GM12878 (cell line): ENCODE measurements around the gene ACSM6. TPM values are rescaled to one million over a fixed set of nuclear protein-coding genes. Genes with fewer than 3 reads are reported as not detected.

ENCODE experiments used
- ATAC-seq: fragments of 200-7000 bp; cut with Tn5 transposase; 3 replicates; pipeline ENCODE4 v1.9.1; 2020; ENCODE audit warnings: mild to moderate bottlenecking, moderate library complexity
- BruUV-seq: library from RNA; stranded (reverse); fragments of 400-500 nt; replicated peaks from 2 replicates; lab custom pipeline; 2021; lab: Mats Ljungman, UMichigan
- CTCF ChIA-PET: fragments of 300-600 bp; sonication (Branson Sonifier 250); formaldehyde crosslinking; extraction: SDS; loops from one replicate; lab custom pipeline; 2021; ENCODE audit warnings: inconsistent platforms; lab: Yijun Ruan, JAX
- POLR2A ChIA-PET: fragments of 350-600 bp; formaldehyde crosslinking; extraction: SDS; loops from one replicate; lab custom pipeline; 2021; ENCODE audit warnings: inconsistent platforms; lab: Charles Lee
- RAD21 ChIA-PET: fragments of 300-600 bp; sonication (Branson Sonifier 250); formaldehyde crosslinking; loops from one replicate; lab custom pipeline; 2023; ENCODE audit warnings: antibody characterized with exemption; ENCODE audit not compliant: unreplicated experiment; lab: Charles Lee
- SMC1A ChIA-PET: fragments of 300-600 bp; sonication (Branson Sonifier 250); formaldehyde crosslinking; loops from one replicate; lab custom pipeline; 2023; ENCODE audit not compliant: unreplicated experiment, uncharacterized antibody; lab: Charles Lee
- DNase-seq: peaks from one replicate; pipeline ENCODE4 v3.0.0-alpha.2; 2011; ENCODE audit warnings: low read depth, low spot score
- FAIRE-seq: peaks from 3 replicates; lab custom pipeline; 2011; peaks lifted over from hg19 to GRCh38; lab: Jason Lieb, UNC
- H2AFZ ChIP-seq: 2 replicates; pipeline ENCODE4 v1.6.0; 2011; ENCODE audit warnings: low read depth, low read length, control low read depth; ENCODE audit not compliant: control insufficient read depth
- H3K27ac ChIP-seq: 2 replicates; pipeline ENCODE4 v1.5.1; 2011; ENCODE audit warnings: control low read depth; ENCODE audit not compliant: control insufficient read depth, insufficient read depth
- H3K27me3 ChIP-seq, 2 experiments: replicated peaks in 1 of 2; 2 replicates each; pipeline versions ENCODE4 v1.6.0 to v1.6.1; 2011; ENCODE audit warnings: low read length in 1 of 2; ENCODE audit not compliant: control insufficient read depth in 2 of 2, insufficient read depth in 2 of 2
- H3K36me3 ChIP-seq, 2 experiments: 2 replicates each; pipeline ENCODE4 v1.5.1; 2011; ENCODE audit warnings: low read length in 1 of 2; ENCODE audit not compliant: control insufficient read depth in 2 of 2, insufficient read depth in 2 of 2
- H3K4me1 ChIP-seq: 2 replicates; pipeline ENCODE4 v1.6.1; 2011; ENCODE audit warnings: mild to moderate bottlenecking, low read length, moderate library complexity, mixed read lengths; ENCODE audit not compliant: control insufficient read depth, insufficient read depth
- H3K4me2 ChIP-seq: 2 replicates; pipeline ENCODE4 v1.6.0; 2011; ENCODE audit warnings: control low read depth; ENCODE audit not compliant: control insufficient read depth, insufficient read depth
- H3K4me3 ChIP-seq: fragments of 200-600 bp; sonication (generic); 2 replicates; pipeline ENCODE4 v1.5.1; 2016
- H3K79me2 ChIP-seq: 2 replicates; pipeline ENCODE4 v1.6.0; 2011; ENCODE audit warnings: low read length; ENCODE audit not compliant: control insufficient read depth, insufficient read depth
- H3K9ac ChIP-seq: 2 replicates; pipeline ENCODE4 v1.8.0; 2011; ENCODE audit warnings: low read length, control low read depth, mixed read lengths; ENCODE audit not compliant: control insufficient read depth, insufficient read depth
- H3K9me3 ChIP-seq: replicated peaks from 3 replicates; pipeline ENCODE4 v1.5.1; 2011; ENCODE audit warnings: mild to moderate bottlenecking, low read length; ENCODE audit not compliant: control insufficient read depth, insufficient read depth
- H4K20me1 ChIP-seq: 2 replicates; pipeline ENCODE4 v1.6.0; 2011; ENCODE audit not compliant: control insufficient read depth, insufficient read depth
- EED ChIP-seq: sonication (generic); IDR thresholded peaks from 2 replicates; pipeline ENCODE4 v1.6.1; 2016; ENCODE audit warnings: antibody characterized with exemption, low read depth
- IKZF2 ChIP-seq, 2 experiments: fragments of 450-650 bp; IDR thresholded peaks; 2 replicates each; pipeline ENCODE4 v1.6.1; 2017; ENCODE audit warnings: mild to moderate bottlenecking in 2 of 2, moderate library complexity in 2 of 2
- NR2C1 ChIP-seq: fragments of 450-650 bp; IDR thresholded peaks from 2 replicates; pipeline ENCODE4 v1.6.1; 2017; ENCODE audit warnings: antibody characterized with exemption, mild to moderate bottlenecking, moderate library complexity
- RELA ChIP-seq: fragments of 450-650 bp; IDR thresholded peaks from 2 replicates; pipeline ENCODE4 v1.8.0; 2014; ENCODE audit warnings: borderline replicate concordance; ENCODE audit not compliant: partially characterized antibody
- REST ChIP-seq: IDR thresholded peaks from 2 replicates; pipeline ENCODE4 v1.6.1; 2012; ENCODE audit warnings: mild to moderate bottlenecking, low read depth, low read length
- RUNX3 ChIP-seq: IDR thresholded peaks from 2 replicates; pipeline ENCODE4 v1.6.1; 2012; ENCODE audit warnings: low read length, inconsistent platforms
- ZBTB4 ChIP-seq: fragments of 450-650 bp; formaldehyde crosslinking; IDR thresholded peaks from 2 replicates; pipeline ENCODE4 v1.4.0; 2022; ENCODE audit warnings: mild to moderate bottlenecking, moderate library complexity
- WGBS: methylation state at CpG from one replicate; pipeline ENCODE4 v1.1.6; 2016; ENCODE audit warnings: low lambda C conversion rate; ENCODE audit not compliant: insufficient replicate concordance, insufficient coverage; ENCODE audit errors: missing lambda C conversion rate; 5-methylcytosine and 5-hydroxymethylcytosine counted together
- in situ Hi-C: fragments of 300-500 bp; cut with MboI; formaldehyde crosslinking; loops from 9 replicates; pipeline ENCODE4 v1.14.3; 2018; ENCODE audit warnings: mixed read lengths
- intact Hi-C: fragments of 100-400 bp; cut with micrococcal nuclease; formaldehyde crosslinking; loops from one replicate; pipeline ENCODE4 v1.14.2; 2022; ENCODE audit not compliant: unreplicated experiment
- polyA plus RNA-seq, 11 experiments: library from polyadenylated mRNA; depleted of rRNA in 4 of 11; unstranded in 6 of 11; stranded (reverse) in 5 of 11; fragments of >200 nt; fragmentation: Nextera tagmentation in 4 of 11; fragmentation: Illumina TruSeq in 1 of 11; extraction: Ambion mirVana in 4 of 11; extraction: Trizol in 1 of 11; gene quantifications; 1 replicate in 1 of 11; 2 replicates in 10 of 11; pipeline versions ENCODE4 v1.2.1 to v1.2.3, GENCODE V29; 2011 to 2016; ENCODE audit warnings: inconsistent platforms in 2 of 11, missing spikeins in 2 of 11, low read depth in 1 of 11
- total RNA-seq, 4 experiments: library from RNA; depleted of rRNA in 3 of 4; stranded (reverse); fragments of >200 nt in 3 of 4; fragmentation: Illumina TruSeq in 1 of 4; extraction: Trizol in 1 of 4; gene quantifications; 2 replicates each; pipeline versions ENCODE4 v1.2.1 to v1.2.3, GENCODE V29; 2013 to 2021

Gene ACSM6
- total and polyA plus RNA-seq, 10 of the 15 experiments (the other 5 are each of a cell fraction or from before 2014, with no cell fraction given) = 0.06 to 0.21 (median 0.20) TPM; not detected in 7

- WGBS = 50% methylated on average over 3 of the region's 3 CpGs
- POLR2A ChIA-PET = interaction anchor here (0.9 kb wide), 1 partner anchor 14 kb away, joined by 3 read pairs; no protein-coding TSS in a partner anchor
- Histone ChIP-seq H2AFZ (no peak overlapping the region), H3K9me3 (no peaks in the 10 kb centered on the region; the same call in 1 of the 3 replicates), H3K4me1 (no peaks in the 10 kb centered on the region), H3K27ac (no peak overlapping the region), H3K36me3 (peaks cover 36 to 63% of the 10 kb centered on the region in 2 experiments), H3K27me3 (no peaks in the 10 kb centered on the region), H3K4me3 (no peak overlapping the region), H3K79me2 (peaks cover 20% of the 10 kb centered on the region), H4K20me1 (no peaks in the 10 kb centered on the region), H3K4me2 (no peak overlapping the region), H3K9ac (no peak overlapping the region)
- in situ Hi-C loops (no loop called here), intact Hi-C loops (no loop called here)
- TF ChIP-seq RUNX3 (0 out of 2 replicates have a peak, but pooled peaks have one; percentile 8), NR2C1 (no peak)
- FAIRE-seq (no peak), DNase-seq (no peak), ATAC-seq (peak; percentile 48)
- RAD21 ChIA-PET = interaction anchor here (1.1 to 2.2 kb wide), 3 partner anchors 15 to 102 kb away, joined by 4 to 5 read pairs (median 4); no protein-coding TSS in a partner anchor
- SMC1A ChIA-PET = interaction anchor here (0.9 to 1.6 kb wide), 5 partner anchors 21 to 102 kb away, joined by 3 to 4 read pairs (median 3); no protein-coding TSS in a partner anchor
- no TSS peak for BruUV-seq
- CTCF ChIA-PET = interaction anchor here (0.9 to 5.7 kb wide), 4 partner anchors 11 to 103 kb away, joined by 3 to 24 read pairs (median 6); no protein-coding TSS in a partner anchor
These were observed 66.4 kb downstream of the ACSM6 start for GRCh38 chr10:95260397-95260881.

GRCh38 chr10:95260909-95261552 is 67.0 kb downstream of the ACSM6 start:
- SMC1A ChIA-PET = interaction anchor here (1.6 kb wide), 1 partner anchor 34 kb away, joined by 4 read pairs; no protein-coding TSS in a partner anchor
- no peaks in the 10 kb centered on the region; the same call in 1 of the 3 replicates for H3K9me3 ChIP-seq
- no peak for DNase-seq
- in situ Hi-C loops = no loop called here
- FAIRE-seq = no peak
- no peaks in the 10 kb centered on the region for H4K20me1 ChIP-seq
- no peaks in the 10 kb centered on the region for H3K4me1 ChIP-seq
- H3K36me3 ChIP-seq = peaks cover 39 to 63% of the 10 kb centered on the region in 2 experiments
- H3K27ac ChIP-seq = no peak overlapping the region
- H2AFZ ChIP-seq = no peak overlapping the region
- ATAC-seq = no peak
- POLR2A ChIA-PET = no interaction called here
- RAD21 ChIA-PET = interaction anchor here (1.9 to 2.2 kb wide), 2 partner anchors 15 to 17 kb away, joined by 4 to 5 read pairs; no protein-coding TSS in a partner anchor
- 78% methylated on average over 4 of the region's 4 CpGs for WGBS
- BruUV-seq = no TSS peak
- intact Hi-C loops = no loop called here
- no peak overlapping the region for H3K4me2 ChIP-seq
- CTCF ChIA-PET = interaction anchor here (0.8 to 5.7 kb wide), 4 partner anchors 12 to 103 kb away, joined by 3 to 24 read pairs (median 6); no protein-coding TSS in a partner anchor
- no peak overlapping the region for H3K4me3 ChIP-seq
- H3K9ac ChIP-seq = no peak overlapping the region
- no peaks in the 10 kb centered on the region for H3K27me3 ChIP-seq
- peaks cover 16% of the 10 kb centered on the region for H3K79me2 ChIP-seq
- TF ChIP-seq REST (no peak), EED (no peak), ZBTB4 (no peak), RELA (no peak), IKZF2 (IDR thresholded peaks at IDR 0.05) (no peak)
